Mesenchymal stem cell (in vitro differentiated cells and primary cell): ENCODE results near the gene WWOX.

Experiments used
- DNase-seq: peaks from one replicate; pipeline ENCODE4 v3.0.0-alpha.2; 2013
- H2AFZ ChIP-seq: one replicate; pipeline ENCODE4 v1.6.1; 2013; ENCODE audit warnings: low read depth, mild to moderate bottlenecking, control low read depth, inconsistent platforms, low read length, moderate library complexity
- H2AK5ac ChIP-seq: 2 replicates; pipeline ENCODE4 v1.6.1; 2013; ENCODE audit warnings: low read length, moderate library complexity, mild to moderate bottlenecking, inconsistent platforms; ENCODE audit not compliant: severe bottlenecking
- H2BK120ac ChIP-seq: one replicate; pipeline ENCODE4 v1.6.1; 2013; ENCODE audit warnings: low read depth, mild to moderate bottlenecking, inconsistent platforms, low read length, moderate library complexity
- H2BK12ac ChIP-seq, 2 experiments: one replicate each; pipeline ENCODE4 v1.6.1; 2013; ENCODE audit warnings: inconsistent platforms in 2 of 2, low read length in 2 of 2, mild to moderate bottlenecking in 2 of 2, moderate library complexity in 2 of 2, control low read depth in 1 of 2
- H2BK15ac ChIP-seq: one replicate; pipeline ENCODE4 v1.6.1; 2013; ENCODE audit warnings: mild to moderate bottlenecking, low read depth, inconsistent platforms; ENCODE audit not compliant: poor library complexity, severe bottlenecking
- H2BK5ac ChIP-seq: 2 replicates; pipeline ENCODE4 v1.6.1; 2013; ENCODE audit warnings: low read depth, mild to moderate bottlenecking, low read length, control low read depth, inconsistent platforms; ENCODE audit not compliant: poor library complexity, severe bottlenecking
- H3K14ac ChIP-seq, 2 experiments: one replicate each; pipeline ENCODE4 v1.6.1; 2013; ENCODE audit warnings: inconsistent platforms in 2 of 2, low read length in 2 of 2, control low read depth in 1 of 2, mild to moderate bottlenecking in 1 of 2, moderate library complexity in 1 of 2
- H3K18ac ChIP-seq, 2 experiments: one replicate each; pipeline ENCODE4 v1.6.1; 2013; ENCODE audit warnings: inconsistent platforms in 2 of 2, low read length in 2 of 2, control low read depth in 1 of 2, low read depth in 1 of 2, mild to moderate bottlenecking in 1 of 2
- H3K23ac ChIP-seq, 2 experiments: one replicate each; pipeline ENCODE4 v1.6.1; 2013; ENCODE audit warnings: inconsistent platforms in 2 of 2, low read length in 2 of 2, mild to moderate bottlenecking in 2 of 2, moderate library complexity in 2 of 2, control low read depth in 1 of 2
- H3K27ac ChIP-seq: 2 replicates; pipeline ENCODE4 v1.5.1; 2013; ENCODE audit warnings: mild to moderate bottlenecking, moderate library complexity, low read length, control low read depth, inconsistent platforms; ENCODE audit not compliant: poor library complexity, severe bottlenecking
- H3K27me3 ChIP-seq, 2 experiments: 2 replicates each; pipeline versions ENCODE4 v1.6.1 to v1.7.0; 2013; ENCODE audit warnings: low read length in 2 of 2, mild to moderate bottlenecking in 2 of 2, moderate library complexity in 2 of 2, control low read depth in 1 of 2, inconsistent platforms in 1 of 2; ENCODE audit not compliant: control insufficient read depth in 1 of 2, insufficient read depth in 1 of 2
- H3K36me3 ChIP-seq, 2 experiments: 2 replicates each; pipeline versions ENCODE4 v1.6.1 to v1.7.0; 2013; ENCODE audit warnings: low read length in 2 of 2, control low read depth in 1 of 2, inconsistent platforms in 1 of 2, low read depth in 1 of 2, mild to moderate bottlenecking in 1 of 2; ENCODE audit not compliant: insufficient read depth in 2 of 2, control insufficient read depth in 1 of 2
- H3K4ac ChIP-seq, 2 experiments: one replicate each; pipeline ENCODE4 v1.6.1; 2013; ENCODE audit warnings: inconsistent platforms in 2 of 2, low read length in 2 of 2, mild to moderate bottlenecking in 2 of 2, moderate library complexity in 2 of 2, control low read depth in 1 of 2, low read depth in 1 of 2
- H3K4me1 ChIP-seq: 2 replicates; pipeline ENCODE4 v1.6.1; 2013; ENCODE audit warnings: low read depth, low read length, control low read depth; ENCODE audit not compliant: control insufficient read depth, insufficient read depth
- H3K4me2 ChIP-seq: 2 replicates; pipeline ENCODE4 v1.6.1; 2013; ENCODE audit warnings: low read length, mild to moderate bottlenecking, inconsistent platforms; ENCODE audit not compliant: poor library complexity, severe bottlenecking
- H3K4me3 ChIP-seq, 2 experiments: 2 replicates each; pipeline versions ENCODE4 v1.5.1 to v1.7.0; 2013; ENCODE audit warnings: low read length in 2 of 2, mild to moderate bottlenecking in 2 of 2, control low read depth in 1 of 2, low read depth in 1 of 2; ENCODE audit not compliant: insufficient read depth in 1 of 2
- H3K79me1 ChIP-seq: replicated peaks from 2 replicates; pipeline ENCODE4 v1.6.1; 2013; ENCODE audit warnings: mild to moderate bottlenecking, control low read depth, low read length, inconsistent platforms; ENCODE audit not compliant: poor library complexity, severe bottlenecking
- H3K9ac ChIP-seq: 2 replicates; pipeline ENCODE4 v1.7.0; 2013; ENCODE audit warnings: mild to moderate bottlenecking, low read length, moderate library complexity
- H3K9me3 ChIP-seq: 2 replicates; pipeline ENCODE4 v1.7.0; 2013; ENCODE audit warnings: mild to moderate bottlenecking, low read length; ENCODE audit not compliant: control insufficient read depth
- H4K8ac ChIP-seq: one replicate; pipeline ENCODE4 v1.6.1; 2013; ENCODE audit warnings: inconsistent platforms, mild to moderate bottlenecking, low read length, moderate library complexity
- H4K91ac ChIP-seq: one replicate; pipeline ENCODE4 v1.6.1; 2013; ENCODE audit warnings: mild to moderate bottlenecking, low read length, inconsistent platforms
- WGBS: methylation state at CpG from one replicate; pipeline ENCODE4 v1.1.7; 2013; ENCODE audit warnings: mixed read lengths; 5-methylcytosine and 5-hydroxymethylcytosine counted together

WWOX gene

DNA sequence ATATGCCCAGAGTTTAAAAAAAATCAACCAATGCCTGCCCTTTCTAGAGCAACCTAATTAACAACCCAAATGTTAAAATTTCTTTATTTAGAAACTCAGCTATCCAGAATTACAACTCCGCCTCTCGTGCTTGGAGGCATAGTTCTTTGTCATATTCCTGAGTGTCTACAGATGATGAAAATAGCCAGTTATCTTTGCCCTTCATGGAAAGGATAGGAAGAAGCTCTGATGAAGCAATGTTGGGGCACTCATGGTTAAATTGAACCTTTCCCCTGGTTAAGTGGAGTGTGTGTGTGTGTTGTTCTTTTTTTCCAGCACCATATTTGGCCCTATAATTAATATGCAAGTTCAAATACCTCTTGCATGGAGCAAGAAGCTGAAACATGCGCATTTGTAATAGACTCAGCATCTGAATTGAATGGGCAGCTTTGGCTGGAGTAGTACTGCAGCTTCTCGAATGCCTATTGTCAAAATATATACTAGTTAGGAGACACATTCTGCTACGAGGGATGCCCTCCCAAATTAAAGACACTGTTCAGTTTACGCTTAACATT is 506.2 kb downstream of the WWOX start:
- H4K8ac ChIP-seq = no peak overlapping the region
- no peak overlapping the region for H2AFZ ChIP-seq
- no peaks in the 10 kb centered on the region for H3K36me3 ChIP-seq
- no peak overlapping the region for H4K91ac ChIP-seq
- H2BK12ac ChIP-seq = no peak overlapping the region
- H3K18ac ChIP-seq = no peak overlapping the region
- no peak overlapping the region for H2BK120ac ChIP-seq
- no peak overlapping the region for H3K4me2 ChIP-seq
- H3K27me3 ChIP-seq = no peaks in the 10 kb centered on the region
- H2BK15ac ChIP-seq = no peak overlapping the region
- H2BK5ac ChIP-seq = no peak overlapping the region
- no peaks in the 10 kb centered on the region for H3K79me1 ChIP-seq
- DNase-seq = peak; percentile 33
- H3K14ac ChIP-seq = no peak overlapping the region
- H3K23ac ChIP-seq = no peak overlapping the region
- no peak overlapping the region for H3K9ac ChIP-seq
- H3K4ac ChIP-seq = peak overlapping the region in 1 of 2 experiments; percentile 11
- H3K9me3 ChIP-seq = no peaks in the 10 kb centered on the region
- no peak overlapping the region for H2AK5ac ChIP-seq
- H3K4me1 ChIP-seq = peaks cover 5% of the 10 kb centered on the region
- no peak overlapping the region for H3K4me3 ChIP-seq
- WGBS = 96% methylated on average over 6 of the region's 6 CpGs
- no peak overlapping the region for H3K27ac ChIP-seq

DNA sequence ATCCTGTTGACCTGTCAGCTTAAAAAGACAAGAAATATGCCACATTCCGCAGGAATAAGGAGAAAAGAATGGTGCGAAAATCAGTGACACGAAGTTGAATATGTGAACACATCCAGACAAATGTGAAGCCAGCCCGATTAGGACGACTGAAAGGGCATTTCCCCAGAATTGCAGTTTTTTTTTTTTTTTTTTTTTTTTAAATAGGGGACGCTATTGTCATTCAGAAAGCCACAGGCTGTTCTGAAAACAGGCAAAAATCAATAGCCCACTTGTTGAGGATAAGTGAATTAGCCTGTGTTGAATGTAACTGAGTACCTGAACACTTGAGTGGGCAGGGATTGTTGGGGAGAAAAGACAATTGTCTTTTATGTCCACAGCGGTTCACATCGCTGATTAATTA is 507.1 kb downstream of the WWOX start:
- H2BK12ac ChIP-seq = no peak overlapping the region
- H3K4ac ChIP-seq = no peak overlapping the region
- H3K9me3 ChIP-seq = no peaks in the 10 kb centered on the region
- no peaks in the 10 kb centered on the region for H3K27me3 ChIP-seq
- no peak overlapping the region for H3K9ac ChIP-seq
- H3K14ac ChIP-seq = no peak overlapping the region
- H3K4me2 ChIP-seq = no peak overlapping the region
- 84% methylated on average over 8 of the region's 8 CpGs for WGBS
- peaks cover 5% of the 10 kb centered on the region for H3K4me1 ChIP-seq
- no peak overlapping the region for H2AFZ ChIP-seq
- no peaks in the 10 kb centered on the region for H3K36me3 ChIP-seq
- H2BK5ac ChIP-seq = no peak overlapping the region
- H4K91ac ChIP-seq = no peak overlapping the region
- no peak for DNase-seq
- peak overlapping the region in 1 of 2 experiments; percentile 54 for H3K18ac ChIP-seq
- no peak overlapping the region for H3K27ac ChIP-seq
- H4K8ac ChIP-seq = no peak overlapping the region
- H2BK120ac ChIP-seq = no peak overlapping the region
- no peak overlapping the region for H2AK5ac ChIP-seq
- no peak overlapping the region for H2BK15ac ChIP-seq
- H3K4me3 ChIP-seq = no peak overlapping the region
- H3K23ac ChIP-seq = no peak overlapping the region
- H3K79me1 ChIP-seq = no peaks in the 10 kb centered on the region

DNA sequence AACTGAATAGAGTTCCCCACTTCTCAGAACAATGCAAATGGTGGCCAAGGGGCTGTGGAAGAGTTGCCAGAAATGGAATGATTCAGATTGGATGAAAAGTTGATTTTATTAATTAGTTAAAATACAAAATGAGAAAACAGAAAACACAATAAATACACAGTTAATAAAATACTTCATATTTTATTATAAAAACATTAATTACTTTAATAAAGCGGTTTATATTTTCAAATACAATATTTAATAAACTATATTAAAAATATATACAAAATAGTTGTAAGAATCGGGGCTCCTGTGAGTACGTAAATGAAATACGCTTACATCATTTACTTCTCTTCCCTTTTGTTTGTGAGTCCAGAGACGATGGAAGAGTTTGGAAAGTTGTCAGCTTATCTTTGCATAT is 507.6 kb downstream of the WWOX start:
- no peak overlapping the region for H2AK5ac ChIP-seq
- no peak overlapping the region for H4K91ac ChIP-seq
- no CpG with 5 or more reads among the region's 5 CpGs for WGBS
- no peaks in the 10 kb centered on the region for H3K27me3 ChIP-seq
- no peaks in the 10 kb centered on the region for H3K79me1 ChIP-seq
- H2BK5ac ChIP-seq = no peak overlapping the region
- no peak for DNase-seq
- H2BK15ac ChIP-seq = no peak overlapping the region
- no peaks in the 10 kb centered on the region for H3K36me3 ChIP-seq
- H3K18ac ChIP-seq = peak overlapping the region in 1 of 2 experiments; percentile 54
- H3K4ac ChIP-seq = no peak overlapping the region
- no peak overlapping the region for H2AFZ ChIP-seq
- peak overlapping the region; percentile 50 for H3K9ac ChIP-seq
- H3K4me2 ChIP-seq = no peak overlapping the region
- no peak overlapping the region for H2BK12ac ChIP-seq
- H4K8ac ChIP-seq = no peak overlapping the region
- H3K14ac ChIP-seq = no peak overlapping the region
- H3K27ac ChIP-seq = no peak overlapping the region
- H3K4me3 ChIP-seq = peak overlapping the region in 1 of 2 experiments; percentile 42
- peaks cover 5% of the 10 kb centered on the region for H3K4me1 ChIP-seq
- no peak overlapping the region for H3K23ac ChIP-seq
- H2BK120ac ChIP-seq = no peak overlapping the region
- no peaks in the 10 kb centered on the region for H3K9me3 ChIP-seq

DNA sequence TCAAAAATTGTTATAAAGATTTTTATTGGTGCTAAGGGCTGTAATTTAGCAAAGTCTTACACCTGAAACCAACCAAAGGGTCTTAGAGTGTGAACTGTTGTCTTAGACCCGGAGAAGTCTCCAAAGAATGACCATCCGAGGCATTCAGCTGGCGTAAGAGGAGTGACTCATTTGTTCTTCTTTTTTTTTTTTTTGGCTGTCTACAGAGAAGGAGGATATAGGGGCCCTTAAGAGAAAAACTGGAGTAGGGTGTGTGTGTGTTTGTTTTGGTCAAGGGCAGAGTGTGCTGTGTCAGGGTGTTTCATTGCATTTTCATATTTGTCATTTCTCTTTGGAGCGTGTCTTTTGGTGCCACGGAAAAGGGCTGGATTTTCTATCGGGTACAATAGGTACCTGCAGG is 508.0 kb downstream of the WWOX start:
- Histone ChIP-seq H2BK120ac (no peak overlapping the region), H2BK12ac (no peak overlapping the region), H3K23ac (no peak overlapping the region), H3K4me2 (no peak overlapping the region), H2AFZ (no peak overlapping the region), H3K27ac (no peak overlapping the region), H2AK5ac (no peak overlapping the region), H3K18ac (no peak overlapping the region), H3K36me3 (no peaks in the 10 kb centered on the region), H3K9me3 (no peaks in the 10 kb centered on the region), H3K9ac (peak overlapping the region; percentile 50), H4K8ac (no peak overlapping the region), H3K27me3 (no peaks in the 10 kb centered on the region), H2BK15ac (no peak overlapping the region), H3K79me1 (no peaks in the 10 kb centered on the region), H3K4me1 (peaks cover 5% of the 10 kb centered on the region), H3K14ac (no peak overlapping the region), H3K4me3 (peak overlapping the region in 1 of 2 experiments; percentile 42), H4K91ac (no peak overlapping the region), H2BK5ac (no peak overlapping the region), H3K4ac (no peak overlapping the region)
- WGBS = 5% methylated on average over 6 of the region's 6 CpGs
- peak; percentile 88 for DNase-seq
